ENCODE results near the gene POLR3F.

DNA sequence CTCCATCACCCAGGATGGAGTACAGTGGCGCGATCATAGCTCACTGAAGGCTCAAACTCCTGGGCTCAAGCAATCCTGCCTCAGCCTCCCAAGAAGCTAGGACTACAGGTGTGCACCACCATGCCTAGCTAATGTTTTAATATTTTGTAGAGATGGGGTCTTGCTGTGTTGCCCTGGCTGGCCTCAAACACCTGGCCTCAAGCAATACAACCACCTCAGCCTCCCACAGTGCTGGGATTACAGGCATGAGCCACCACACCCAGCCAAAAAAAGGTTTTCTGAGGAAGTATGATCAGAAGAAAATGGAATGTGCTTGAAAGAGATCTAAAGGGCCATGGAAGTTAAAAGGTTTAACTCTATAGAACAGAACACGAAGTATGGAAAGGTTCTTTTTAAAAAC lies 21.1 kb downstream of the POLR3F start:
- TF ChIP-seq NFIC (IDR thresholded peaks at IDR 0.05) (no peak), RAD21 (IDR thresholded peaks at IDR 0.05; ENCODE audit: low read depth) (no peak), TEAD4 (IDR thresholded peaks at IDR 0.05) (no peak), TAF1 (IDR thresholded peaks at IDR 0.05; ENCODE audit: low read depth) (no peak), YY1 (IDR thresholded peaks at IDR 0.05; ENCODE audit: low read depth) (no peak), CEBPB (IDR thresholded peaks at IDR 0.05) (no peak), EGR1 (IDR thresholded peaks at IDR 0.05) (no peak), EP300 (IDR thresholded peaks at IDR 0.05; ENCODE audit: borderline replicate concordance) (no peak), TCF12 (IDR thresholded peaks at IDR 0.05; ENCODE audit: low read depth) (no peak)
- TF ChIP-seq, protein P1, sequence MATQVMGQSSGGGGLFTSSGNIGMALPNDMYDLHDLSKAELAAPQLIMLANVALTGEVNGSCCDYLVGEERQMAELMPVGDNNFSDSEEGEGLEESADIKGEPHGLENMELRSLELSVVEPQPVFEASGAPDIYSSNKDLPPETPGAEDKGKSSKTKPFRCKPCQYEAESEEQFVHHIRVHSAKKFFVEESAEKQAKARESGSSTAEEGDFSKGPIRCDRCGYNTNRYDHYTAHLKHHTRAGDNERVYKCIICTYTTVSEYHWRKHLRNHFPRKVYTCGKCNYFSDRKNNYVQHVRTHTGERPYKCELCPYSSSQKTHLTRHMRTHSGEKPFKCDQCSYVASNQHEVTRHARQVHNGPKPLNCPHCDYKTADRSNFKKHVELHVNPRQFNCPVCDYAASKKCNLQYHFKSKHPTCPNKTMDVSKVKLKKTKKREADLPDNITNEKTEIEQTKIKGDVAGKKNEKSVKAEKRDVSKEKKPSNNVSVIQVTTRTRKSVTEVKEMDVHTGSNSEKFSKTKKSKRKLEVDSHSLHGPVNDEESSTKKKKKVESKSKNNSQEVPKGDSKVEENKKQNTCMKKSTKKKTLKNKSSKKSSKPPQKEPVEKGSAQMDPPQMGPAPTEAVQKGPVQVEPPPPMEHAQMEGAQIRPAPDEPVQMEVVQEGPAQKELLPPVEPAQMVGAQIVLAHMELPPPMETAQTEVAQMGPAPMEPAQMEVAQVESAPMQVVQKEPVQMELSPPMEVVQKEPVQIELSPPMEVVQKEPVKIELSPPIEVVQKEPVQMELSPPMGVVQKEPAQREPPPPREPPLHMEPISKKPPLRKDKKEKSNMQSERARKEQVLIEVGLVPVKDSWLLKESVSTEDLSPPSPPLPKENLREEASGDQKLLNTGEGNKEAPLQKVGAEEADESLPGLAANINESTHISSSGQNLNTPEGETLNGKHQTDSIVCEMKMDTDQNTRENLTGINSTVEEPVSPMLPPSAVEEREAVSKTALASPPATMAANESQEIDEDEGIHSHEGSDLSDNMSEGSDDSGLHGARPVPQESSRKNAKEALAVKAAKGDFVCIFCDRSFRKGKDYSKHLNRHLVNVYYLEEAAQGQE (IDR thresholded peaks at IDR 0.05; ENCODE audit: low read depth): no peak
- TF ChIP-seq, protein P2, sequence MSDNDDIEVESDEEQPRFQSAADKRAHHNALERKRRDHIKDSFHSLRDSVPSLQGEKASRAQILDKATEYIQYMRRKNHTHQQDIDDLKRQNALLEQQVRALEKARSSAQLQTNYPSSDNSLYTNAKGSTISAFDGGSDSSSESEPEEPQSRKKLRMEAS (IDR thresholded peaks at IDR 0.05): no peak

All from Ishikawa (cell line).